Activated CD4-positive, alpha-beta T cell treated with anti-CD3 and anti-CD28 coated beads for 24 hours (primary cell): Measurements from ENCODE around the gene FXYD1.

ENCODE experiments used
- DNase-seq, 2 donors: peaks; one replicate each; pipeline ENCODE4 v3.0.0-alpha.2; 2020; ENCODE audit warnings: low read depth in 2 of 2

The FXYD1 gene

DNA sequence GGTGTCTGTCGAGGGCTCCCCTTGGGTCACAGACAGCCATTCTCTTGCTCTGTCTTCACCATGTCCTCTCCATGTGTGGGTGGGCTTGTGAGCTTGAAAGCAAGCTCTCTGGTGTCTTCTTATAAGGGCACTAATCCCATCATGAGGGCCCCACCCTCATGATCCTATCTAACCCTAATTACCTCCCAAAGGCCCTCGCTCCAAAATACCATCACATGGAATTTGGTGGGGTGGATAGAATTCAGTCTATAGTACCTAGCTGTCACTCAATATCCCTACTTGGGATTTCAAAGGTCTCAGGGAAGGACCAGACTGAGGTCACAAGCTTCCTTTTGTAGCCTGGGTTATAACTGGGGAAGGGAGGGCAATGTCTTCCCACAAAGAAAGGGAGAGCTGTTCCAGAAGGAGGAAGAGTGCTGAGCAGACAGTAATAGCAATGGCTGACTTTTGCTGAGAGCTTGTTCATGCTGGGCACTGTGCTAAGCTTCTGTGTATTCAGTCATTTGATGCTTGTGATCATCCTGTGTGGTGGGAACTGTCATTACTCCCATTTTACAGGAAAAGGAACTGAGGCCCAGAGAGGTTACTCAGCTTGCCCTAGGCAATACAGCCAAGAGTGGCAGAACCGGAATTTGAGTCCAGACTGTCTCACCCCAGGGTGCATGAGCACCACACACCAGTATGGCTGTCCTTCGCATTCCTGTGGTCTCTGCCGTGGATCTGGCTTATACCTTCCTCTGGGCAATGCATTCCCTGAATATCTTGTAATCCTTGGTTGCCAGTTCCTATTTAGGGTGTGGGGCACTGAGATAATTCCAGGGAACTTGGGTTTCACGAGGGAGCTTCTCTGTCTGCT is 24.1 kb downstream of the FXYD1 start:
- DNase-seq = no peak

GRCh38 chr19:35164418-35164817 is 25.8 kb downstream of the FXYD1 start:
- DNase-seq = no peak

DNA sequence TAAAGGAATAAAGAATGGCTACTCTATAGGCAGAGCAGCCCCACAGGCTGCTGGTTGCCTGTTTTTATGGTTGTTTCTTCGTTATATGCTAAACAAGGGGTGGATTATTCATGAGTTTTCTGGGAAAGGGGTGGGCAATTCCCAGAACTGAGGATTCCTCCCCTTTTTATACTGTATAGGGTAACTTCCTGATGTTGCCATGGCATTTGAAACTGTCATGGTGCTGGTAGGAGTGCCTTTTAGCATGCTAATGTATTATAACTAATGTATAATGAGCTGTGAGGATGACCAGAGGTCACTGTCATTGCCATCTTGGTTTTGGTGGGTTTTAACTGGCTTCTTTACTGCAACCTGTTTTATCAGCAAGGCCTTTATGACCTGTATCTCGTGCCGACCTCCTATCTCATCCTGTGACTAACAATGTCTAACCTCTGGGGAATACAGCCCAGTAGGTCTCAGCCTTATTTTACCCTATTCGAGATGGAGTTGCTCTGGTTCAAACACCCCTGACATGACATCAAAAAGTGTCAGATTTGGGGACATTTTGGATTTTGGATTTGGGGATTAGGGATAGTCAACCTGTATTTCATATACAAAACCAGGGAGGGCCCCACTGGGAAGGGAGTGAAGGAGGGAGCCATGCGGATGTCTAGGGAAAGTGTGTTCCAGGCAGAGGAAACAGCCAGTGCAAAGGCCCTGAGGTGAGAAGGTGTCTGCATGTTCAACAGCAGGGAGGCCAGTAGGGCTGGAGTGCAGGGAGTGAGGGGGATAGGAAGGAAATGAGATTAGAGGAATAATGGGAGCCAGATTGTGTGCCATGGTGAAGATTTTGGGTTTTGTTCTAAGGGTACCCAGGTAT is 26.8 kb downstream of the FXYD1 start:
- DNase-seq = no peak

DNA sequence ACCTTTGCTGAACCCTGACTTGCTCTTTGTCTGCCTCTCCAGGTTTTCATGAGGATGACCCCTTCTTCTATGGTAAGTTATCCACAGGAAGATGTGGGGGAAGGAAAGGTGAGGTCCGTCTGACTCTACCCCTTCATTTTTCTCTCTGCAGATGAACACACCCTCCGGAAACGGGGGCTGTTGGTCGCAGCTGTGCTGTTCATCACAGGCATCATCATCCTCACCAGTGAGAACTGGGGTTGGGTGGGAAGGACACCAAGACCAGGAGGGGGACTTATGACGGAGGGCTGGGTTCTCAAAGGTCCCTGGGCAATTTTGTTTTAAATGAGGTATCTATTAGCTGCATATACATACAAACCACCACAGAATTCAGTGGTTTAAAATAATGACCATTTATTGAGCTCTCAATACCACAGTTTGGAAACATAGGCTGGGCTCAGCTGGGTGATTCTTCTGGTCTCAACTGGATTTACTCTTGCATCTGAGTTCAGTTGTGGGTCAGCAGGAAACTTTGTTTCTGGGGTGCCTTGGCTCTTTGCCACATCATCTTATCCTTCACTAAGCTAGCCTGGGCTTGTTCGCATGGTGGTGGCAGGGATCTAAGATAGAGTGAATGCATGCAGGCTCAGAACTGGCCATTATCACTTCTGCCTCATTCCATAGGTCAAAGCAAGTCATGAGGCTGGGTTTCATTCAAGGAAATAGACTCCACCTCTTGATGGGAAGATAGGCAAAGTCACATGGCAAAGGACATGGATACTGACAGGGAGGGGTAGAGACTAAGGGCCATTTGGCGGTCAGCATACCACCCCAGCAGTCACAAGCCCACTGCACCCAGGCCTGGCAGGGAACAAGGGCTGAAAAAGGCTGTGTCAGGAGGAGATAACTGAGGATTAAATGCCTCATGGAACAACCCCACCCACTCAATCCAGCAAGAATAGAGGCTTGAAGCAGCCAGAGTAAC is 27.8 kb downstream of the FXYD1 start:
- no peak for DNase-seq

GRCh38 chr19:35167251-35168119 is 28.9 kb downstream of the FXYD1 start:
- DNase-seq = no peak

GRCh38 chr19:35168196-35168595 is 29.6 kb downstream of the FXYD1 start:
- DNase-seq = no peak

- no peak for DNase-seq
These were observed 30.8 kb downstream of the FXYD1 start for GRCh38 chr19:35169221-35169995.

GRCh38 chr19:35170359-35171061 is 31.9 kb downstream of the FXYD1 start:
- DNase-seq = no peak

- no peak for DNase-seq
These were observed 33.1 kb downstream of the FXYD1 start for GRCh38 chr19:35171730-35172129.

DNA sequence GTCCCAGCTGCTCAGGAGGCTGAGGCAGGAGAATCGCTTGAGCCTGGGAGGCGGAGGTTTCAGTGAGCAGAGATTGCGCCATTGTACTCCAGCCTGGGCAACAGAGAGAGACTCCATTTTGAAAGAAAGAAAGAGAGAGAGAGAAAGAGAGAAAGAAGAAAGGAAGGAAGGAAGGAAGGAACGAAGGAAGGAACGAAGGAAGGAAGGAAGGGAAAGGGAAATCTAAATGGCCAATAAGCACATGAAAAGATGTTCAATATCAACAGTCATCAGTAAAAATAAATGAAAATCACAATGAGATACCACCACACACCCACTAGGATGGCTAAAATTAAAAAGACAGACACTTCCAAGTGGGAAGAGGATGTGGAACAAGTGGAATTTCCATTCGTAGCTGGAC is 35.6 kb downstream of the FXYD1 start:
- no peak for DNase-seq

DNA sequence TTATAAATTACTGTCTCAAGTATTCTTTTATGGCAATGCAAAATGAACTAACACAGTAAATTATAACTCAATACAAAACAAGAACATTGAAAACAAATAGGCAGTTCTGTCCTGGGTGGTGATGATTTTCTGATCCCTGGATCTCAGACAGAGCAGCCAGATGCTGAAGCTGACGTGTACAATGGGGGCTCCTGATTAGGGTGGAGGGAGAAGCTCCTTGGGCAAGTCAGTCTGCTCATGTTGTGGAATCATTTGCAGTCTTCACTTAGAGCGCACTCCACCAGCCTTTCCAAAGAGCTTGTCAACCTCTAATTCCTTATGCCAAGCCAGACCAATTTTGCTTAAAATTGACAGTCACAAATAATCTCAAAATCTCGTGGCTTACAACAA is 37.6 kb downstream of the FXYD1 start:
- no peak for DNase-seq

GRCh38 chr19:35177377-35178274 is 39.0 kb downstream of the FXYD1 start:
- DNase-seq = no peak

- no peak for DNase-seq
These were observed 40.1 kb downstream of the FXYD1 start for GRCh38 chr19:35178701-35179100.

- no peak for DNase-seq
These were observed 41.2 kb downstream of the FXYD1 start for GRCh38 chr19:35179830-35180229.

DNA sequence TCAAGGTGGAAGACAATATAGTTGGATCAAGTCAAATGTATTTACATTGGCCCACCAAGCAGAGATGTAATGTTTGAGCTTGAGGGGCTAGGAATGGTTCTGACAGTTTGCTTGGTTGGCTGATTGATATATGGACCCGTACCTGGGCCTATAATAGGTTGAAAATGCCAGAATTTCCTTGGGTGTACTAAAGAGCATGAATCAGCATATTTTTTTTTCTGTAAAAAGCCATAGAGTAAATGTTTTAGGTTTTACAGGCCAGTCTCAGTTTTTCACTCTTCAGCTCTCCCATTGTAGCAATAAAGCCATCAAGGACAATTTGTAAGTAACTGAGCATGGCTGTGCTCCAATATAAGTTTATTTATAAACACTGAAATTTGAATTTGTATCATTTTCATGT is 42.8 kb downstream of the FXYD1 start:
- DNase-seq = no peak

GRCh38 chr19:35184267-35184666 is 45.6 kb downstream of the FXYD1 start:
- no peak for DNase-seq

DNA sequence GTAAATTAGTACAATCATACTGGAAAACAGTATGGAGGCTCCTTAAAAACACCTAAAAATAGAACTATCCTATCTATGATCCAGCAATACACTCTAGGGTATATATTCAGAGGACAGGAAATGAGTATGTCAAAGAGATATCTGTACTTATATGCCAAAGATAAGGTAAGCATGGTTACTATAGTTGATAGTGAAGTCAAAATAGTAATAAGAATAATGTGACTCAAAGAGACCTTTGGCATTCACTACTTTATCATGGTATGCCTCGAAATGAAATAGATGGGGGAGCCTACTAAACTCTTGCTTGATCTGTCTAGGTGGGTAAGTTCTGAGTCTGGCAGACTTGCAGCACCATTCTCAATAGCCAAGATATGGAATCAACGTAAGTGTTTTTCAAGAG is 46.3 kb downstream of the FXYD1 start:
- DNase-seq = no peak
